SKM-1 (cell line): ENCODE measurements around the gene TMEM40.
A peak's percentile ranks its signal among the peaks of the same experiment; 100 is the strongest.
"Not testable (repeated sequence)": the region's sequence is repeated elsewhere in the genome, so short reads cannot be mapped to it uniquely, and the experiment has no call there.

Experiments
- DNase-seq: peaks from one replicate; lab custom pipeline; 2025; ENCODE audit not compliant: unreplicated experiment; lab: John Stamatoyannopoulos, UW

Gene TMEM40

GRCh38 chr3:12719984-12720898, 38.8 kb downstream of the TMEM40 start:
- DNase-seq, result peak; percentile 81

- no peak for DNase-seq
Observed at GRCh38 chr3:12719541-12719940, 39.5 kb downstream of the TMEM40 start.

GRCh38 chr3:12716605-12717151, 42.4 kb downstream of the TMEM40 start:
- DNase-seq, result no peak

- DNase-seq, result no peak
Observed at GRCh38 chr3:12714278-12714677, 44.8 kb downstream of the TMEM40 start.

GRCh38 chr3:12710062-12710461, 49.0 kb downstream of the TMEM40 start:
- no peak for DNase-seq

- DNase-seq, result no peak
Observed at GRCh38 chr3:12709334-12709733, 49.7 kb downstream of the TMEM40 start.

- no peak for DNase-seq
Observed at GRCh38 chr3:12708584-12709192, 50.4 kb downstream of the TMEM40 start.

- DNase-seq, result peak; percentile 29
Observed at GRCh38 chr3:12707449-12707848, 51.6 kb downstream of the TMEM40 start.

- DNase-seq, result peak; percentile 83
Observed at GRCh38 chr3:12706504-12707253, 52.4 kb downstream of the TMEM40 start.

- no peak for DNase-seq
Observed at GRCh38 chr3:12705981-12706380, 53.1 kb downstream of the TMEM40 start.

GRCh38 chr3:12705374-12705926, 53.6 kb downstream of the TMEM40 start:
- no peak for DNase-seq

- DNase-seq, result no peak
Observed at GRCh38 chr3:12702501-12702900, 56.6 kb downstream of the TMEM40 start.

GRCh38 chr3:12701601-12702000, 57.5 kb downstream of the TMEM40 start:
- not testable (repeated sequence) for DNase-seq

- DNase-seq, result no peak
Observed at GRCh38 chr3:12700800-12701199, 58.3 kb downstream of the TMEM40 start.

GRCh38 chr3:12695916-12696315, 63.1 kb downstream of the TMEM40 start:
- DNase-seq, result no peak

GRCh38 chr3:12695112-12695511, 63.9 kb downstream of the TMEM40 start:
- no peak for DNase-seq

GRCh38 chr3:12692444-12692843, 66.6 kb downstream of the TMEM40 start:
- DNase-seq, result no peak

GRCh38 chr3:12689997-12690711, 68.9 kb downstream of the TMEM40 start:
- no peak for DNase-seq

GRCh38 chr3:12687948-12688347, 71.1 kb downstream of the TMEM40 start:
- no peak for DNase-seq

- DNase-seq, result no peak
Observed at GRCh38 chr3:12686096-12686495, 73.0 kb downstream of the TMEM40 start.
